SK-N-DZ (cell line): ENCODE data around the gene HHEX. TPM values are rescaled to one million over a fixed set of nuclear protein-coding genes. Genes with fewer than 3 reads are reported as not detected.
A peak's percentile ranks its signal among the peaks of the same experiment; 100 is the strongest.
"Not testable (repeated sequence)": the region's sequence is repeated elsewhere in the genome, so short reads cannot be mapped to it uniquely, and the experiment has no call there.

Experiments
- DNase-seq: peaks from one replicate; pipeline ENCODE4 v3.0.0-alpha.2; 2015; ENCODE audit warnings: low spot score
- polyA plus RNA-seq, 2 experiments: library from polyadenylated mRNA; depleted of rRNA; stranded (reverse); fragments of >200 nt; gene quantifications; 2 replicates each; pipeline ENCODE4 v1.2.3, GENCODE V29; 2014

HHEX gene
- 0.53 and 2.4 TPM in 2 replicates for polyA plus RNA-seq (2014; cell fraction: cytosol; rRNA removed)
- 1.4 and 5.1 TPM in 2 replicates for polyA plus RNA-seq (2014; cell fraction: nucleus; rRNA removed)

- peak; percentile 32 for DNase-seq
Observed at GRCh38 chr10:92689663-92690210, at the start of gene HHEX. Gene HHEX (plus strand): TSS chr10:92689955. CDS start chr10:92689987, 32 bp downstream.

- DNase-seq: no peak
Observed at GRCh38 chr10:92640107-92640506, 49.6 kb upstream of the HHEX start.

GRCh38 chr10:92641492-92641891, 48.3 kb upstream of the HHEX start:
- DNase-seq: no peak

- no peak for DNase-seq
Observed at GRCh38 chr10:92644921-92645320, 44.8 kb upstream of the HHEX start.

GRCh38 chr10:92650864-92651263, 38.9 kb upstream of the HHEX start:
- not testable (repeated sequence) for DNase-seq

GRCh38 chr10:92655426-92655825, 34.3 kb upstream of the HHEX start:
- no peak for DNase-seq

GRCh38 chr10:92656266-92656961, 33.3 kb upstream of the HHEX start:
- DNase-seq: no peak

- DNase-seq: no peak
Observed at GRCh38 chr10:92657024-92657423, 32.7 kb upstream of the HHEX start.

GRCh38 chr10:92662848-92663247, 26.9 kb upstream of the HHEX start:
- no peak for DNase-seq

- no peak for DNase-seq
Observed at GRCh38 chr10:92664322-92664721, 25.4 kb upstream of the HHEX start.

GRCh38 chr10:92667078-92667477, 22.7 kb upstream of the HHEX start:
- no peak for DNase-seq

GRCh38 chr10:92677708-92678107, 12.0 kb upstream of the HHEX start:
- DNase-seq: no peak

- DNase-seq: no peak
Observed at GRCh38 chr10:92678206-92678605, 11.5 kb upstream of the HHEX start.

- DNase-seq: no peak
Observed at GRCh38 chr10:92681306-92681834, 8.4 kb upstream of the HHEX start.

- no peak for DNase-seq
Observed at GRCh38 chr10:92688573-92688926, 1.2 kb upstream of the HHEX start.

- DNase-seq: peak; percentile 47
Observed at GRCh38 chr10:92688927-92689662, 660 bp upstream of the HHEX start.

- DNase-seq: no peak
Observed at GRCh38 chr10:92690211-92690914, 608 bp downstream of the HHEX start.

GRCh38 chr10:92690915-92691590, 1.3 kb downstream of the HHEX start:
- DNase-seq: no peak

GRCh38 chr10:92691591-92692079, 1.9 kb downstream of the HHEX start:
- no peak for DNase-seq

- no peak for DNase-seq
Observed at GRCh38 chr10:92692080-92692671, 2.4 kb downstream of the HHEX start.
